Caco-2 (cell line): Measurements from ENCODE around the gene AASDH. TPM values are rescaled to one million over a fixed set of nuclear protein-coding genes. Genes with fewer than 3 reads are reported as not detected.

Source experiments
- BruUV-seq: library from RNA; stranded (reverse); fragments of 400-500 nt; replicated peaks from 2 replicates; lab custom pipeline; 2021; lab: Mats Ljungman, UMichigan
- CTCF ChIA-PET: fragments of 300-600 bp; sonication (Branson Sonifier 250); formaldehyde crosslinking; loops from one replicate; lab custom pipeline; 2022; ENCODE audit warnings: antibody characterized with exemption; lab: Charles Lee
- POLR2A ChIA-PET: fragments of 300-600 bp; sonication (Branson Sonifier 250); formaldehyde crosslinking; loops from one replicate; lab custom pipeline; 2022; ENCODE audit warnings: antibody characterized with exemption; lab: Charles Lee
- DNase-seq, 2 experiments: peaks; one replicate each; pipeline versions ENCODE4 v3.0.0 to v3.0.0-alpha.2; 2020 to 2022
- H3K27me3 ChIP-seq: replicated peaks from 2 replicates; pipeline ENCODE4 v1.6.0; 2011; ENCODE audit warnings: low read length; ENCODE audit not compliant: control insufficient read depth, insufficient read depth
- H3K36me3 ChIP-seq: 2 replicates; pipeline ENCODE4 v1.5.1; 2011; ENCODE audit warnings: low read length; ENCODE audit not compliant: control insufficient read depth, insufficient read depth
- H3K4me1 ChIP-seq: fragments of 250-450 bp; sonication (Bioruptor Pico); 2 replicates; pipeline ENCODE4 v1.5.1; 2020; ENCODE audit warnings: mild to moderate bottlenecking
- H3K4me3 ChIP-seq: 2 replicates; pipeline ENCODE4 v1.5.1; 2011; ENCODE audit warnings: low read depth, mild to moderate bottlenecking, control low read depth, low read length
- H3K9me3 ChIP-seq: fragments of 250-450 bp; sonication (Bioruptor Pico); 2 replicates; pipeline ENCODE4 v1.5.1; 2020; ENCODE audit warnings: mild to moderate bottlenecking, moderate library complexity
- H3K27ac Mint-ChIP-seq: one replicate; pipeline ENCODE4 v1.8.0; 2022; ENCODE audit warnings: mixed read lengths; ENCODE audit not compliant: unreplicated experiment
- H3K27me3 Mint-ChIP-seq: one replicate; pipeline ENCODE4 v1.8.0; 2022; ENCODE audit warnings: mixed read lengths; ENCODE audit not compliant: insufficient read depth, unreplicated experiment
- H3K36me3 Mint-ChIP-seq: one replicate; pipeline ENCODE4 v1.8.0; 2022; ENCODE audit warnings: mild to moderate bottlenecking, mixed read lengths; ENCODE audit not compliant: insufficient read depth, unreplicated experiment
- H3K4me1 Mint-ChIP-seq: one replicate; pipeline ENCODE4 v1.8.0; 2022; ENCODE audit warnings: low read depth, mixed read lengths; ENCODE audit not compliant: unreplicated experiment
- H3K4me3 Mint-ChIP-seq: one replicate; pipeline ENCODE4 v1.8.0; 2022; ENCODE audit warnings: mild to moderate bottlenecking, moderate library complexity, mixed read lengths; ENCODE audit not compliant: unreplicated experiment
- H3K9me3 Mint-ChIP-seq: one replicate; pipeline ENCODE4 v1.8.0; 2022; ENCODE audit warnings: mixed read lengths; ENCODE audit not compliant: unreplicated experiment
- CTCF ChIP-seq, 2 experiments: fragments of 200-600 bp in 1 of 2; IDR thresholded peaks; 1 replicate in 1 of 2; 2 replicates in 1 of 2; pipeline versions ENCODE4 v1.5.1 to v1.8.0; 2011 to 2022; ENCODE audit warnings: antibody characterized with exemption in 1 of 2, control low read depth in 1 of 2, inconsistent platforms in 1 of 2, low read depth in 1 of 2, low read length in 1 of 2, mild to moderate bottlenecking in 1 of 2, moderate library complexity in 1 of 2; ENCODE audit not compliant: insufficient read depth in 1 of 2, severe bottlenecking in 1 of 2, unreplicated experiment in 1 of 2
- intact Hi-C: fragments of 100-400 bp; cut with micrococcal nuclease; formaldehyde crosslinking; loops from one replicate; pipeline ENCODE4 v1.10.0; 2022; ENCODE audit not compliant: unreplicated experiment
- total RNA-seq: library from RNA; stranded (reverse); gene quantifications from 2 replicates; pipeline ENCODE4 v1.2.3, GENCODE V29; 2022

AASDH gene
- total RNA-seq, 1 experiment from 2014 or later: 12.8 TPM

- ChIA-PET CTCF (no interaction called here), POLR2A (no interaction called here)
- TF ChIP-seq CTCF (IDR thresholded peaks at IDR 0.05; ENCODE audit: insufficient read depth in 1 of 2, low read depth in 1 of 2, low read length in 1 of 2, severe bottlenecking in 1 of 2, unreplicated experiment in 1 of 2): no peak
- Mint-ChIP-seq H3K27me3 (no peaks in the 10 kb centered on the region), H3K4me3 (no peak overlapping the region), H3K4me1 (no peaks in the 10 kb centered on the region), H3K9me3 (no peaks in the 10 kb centered on the region), H3K36me3 (no peaks in the 10 kb centered on the region), H3K27ac (no peak overlapping the region)
- Histone ChIP-seq H3K4me3 (no peak overlapping the region), H3K4me1 (no peaks in the 10 kb centered on the region), H3K27me3 (no peaks in the 10 kb centered on the region), H3K9me3 (no peaks in the 10 kb centered on the region), H3K36me3 (no peaks in the 10 kb centered on the region)
- no peak for DNase-seq
- intact Hi-C loops: no loop called here
- BruUV-seq: no TSS peak
These were observed 72.2 kb downstream of the AASDH start for GRCh38 chr4:56315041-56315440.

DNA sequence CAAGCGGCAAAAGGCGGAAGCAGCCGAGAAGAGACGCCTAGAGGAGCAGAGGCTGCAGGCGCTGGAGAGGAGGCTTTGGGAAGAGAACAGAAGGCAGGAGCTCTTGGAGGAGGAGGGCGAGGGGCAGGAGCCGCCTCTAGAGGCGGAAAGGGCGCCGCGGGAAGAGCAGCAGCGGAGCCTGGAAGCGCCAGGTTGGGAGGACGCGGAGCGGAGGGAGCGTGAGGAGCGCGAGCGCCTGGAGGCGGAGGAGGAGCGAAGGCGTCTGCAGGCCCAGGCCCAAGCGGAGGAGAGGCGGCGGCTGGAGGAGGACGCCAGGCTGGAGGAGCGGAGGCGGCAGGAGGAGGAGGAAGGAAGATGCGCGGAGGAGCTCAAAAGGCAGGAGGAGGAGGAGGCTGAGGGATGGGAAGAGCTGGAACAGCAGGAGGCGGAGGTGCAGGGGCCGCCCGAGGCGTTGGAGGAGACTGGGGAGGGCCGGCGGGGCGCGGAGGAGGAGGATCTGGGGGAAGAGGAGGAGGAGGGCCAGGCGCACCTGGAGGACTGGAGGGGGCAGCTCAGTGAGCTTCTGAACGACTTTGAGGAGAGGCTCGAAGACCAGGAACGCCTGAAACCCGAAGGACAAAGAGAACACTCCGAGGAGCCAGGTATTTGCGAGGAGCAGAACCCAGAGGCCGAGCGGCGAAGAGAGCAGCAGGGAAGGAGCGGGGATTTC, 72.9 kb downstream of the AASDH start:
- Mint-ChIP-seq H3K9me3 (no peaks in the 10 kb centered on the region), H3K4me3 (no peak overlapping the region), H3K4me1 (no peaks in the 10 kb centered on the region), H3K27me3 (no peaks in the 10 kb centered on the region), H3K27ac (peak overlapping the region; percentile 29), H3K36me3 (no peaks in the 10 kb centered on the region)
- Histone ChIP-seq H3K36me3 (no peaks in the 10 kb centered on the region), H3K9me3 (no peaks in the 10 kb centered on the region), H3K4me3 (no peak overlapping the region), H3K4me1 (no peaks in the 10 kb centered on the region), H3K27me3 (no peaks in the 10 kb centered on the region)
- ChIA-PET CTCF (no interaction called here), POLR2A (no interaction called here)
- TF ChIP-seq CTCF (IDR thresholded peaks at IDR 0.05; ENCODE audit: insufficient read depth in 1 of 2, low read depth in 1 of 2, low read length in 1 of 2, severe bottlenecking in 1 of 2, unreplicated experiment in 1 of 2): no peak
- no TSS peak for BruUV-seq
- DNase-seq: no peak
- intact Hi-C loops: no loop called here

DNA sequence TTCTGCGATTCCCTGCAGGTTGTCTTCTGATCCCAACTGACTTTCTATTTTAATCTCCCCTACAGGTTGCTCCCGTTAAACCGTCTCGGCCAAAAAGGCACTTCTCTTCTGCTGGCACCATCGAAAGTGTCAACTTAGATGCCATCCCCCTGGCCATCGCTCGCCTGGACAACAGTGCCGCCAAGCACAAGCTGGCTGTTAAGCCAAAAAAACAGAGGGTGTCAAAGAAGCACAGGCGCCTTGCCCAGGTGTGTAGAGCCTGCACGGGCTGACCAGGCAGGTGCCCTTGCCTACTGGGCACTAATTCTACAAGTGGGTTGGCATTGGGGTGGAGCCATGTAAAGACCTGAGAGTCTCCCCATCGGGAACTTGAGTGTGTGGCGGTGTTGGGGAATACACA, 74.2 kb downstream of the AASDH start:
- peaks cover 4% of the 10 kb centered on the region for H3K4me1 ChIP-seq
- DNase-seq: no peak
- no peak overlapping the region for H3K4me3 ChIP-seq
- Mint-ChIP-seq H3K4me3 (no peak overlapping the region), H3K27ac (no peak overlapping the region), H3K9me3 (no peaks in the 10 kb centered on the region), H3K4me1 (peaks cover 3% of the 10 kb centered on the region), H3K27me3 (no peaks in the 10 kb centered on the region), H3K36me3 (no peaks in the 10 kb centered on the region)
- TF ChIP-seq CTCF (IDR thresholded peaks at IDR 0.05; ENCODE audit: insufficient read depth in 1 of 2, low read depth in 1 of 2, low read length in 1 of 2, severe bottlenecking in 1 of 2, unreplicated experiment in 1 of 2): no peak
- intact Hi-C loops: no loop called here
- H3K27me3 ChIP-seq: no peaks in the 10 kb centered on the region
- no peaks in the 10 kb centered on the region for H3K9me3 ChIP-seq
- ChIA-PET POLR2A (no interaction called here), CTCF (no interaction called here)
- no TSS peak for BruUV-seq
- H3K36me3 ChIP-seq: no peaks in the 10 kb centered on the region
